OCI-LY3 (cell line): Measurements from ENCODE around the gene ALDH1L1.

Experiments used
- CTCF ChIP-seq: fragments of 200-600, 300-600 bp; sonication (generic); IDR thresholded peaks from 2 replicates; pipeline ENCODE4 v1.5.1; 2014; ENCODE audit warnings: antibody characterized with exemption, low read length, low read depth
- EZH2phosphoT487 ChIP-seq: fragments of 200-600 bp; shearing (Covaris generic); IDR thresholded peaks from 2 replicates; pipeline ENCODE4 v1.6.1; 2018; ENCODE audit warnings: antibody characterized with exemption, mixed run types, low read depth

- TF ChIP-seq CTCF, result no peak
- no peak for TF ChIP-seq EZH2phosphoT487
Measured at GRCh38 chr3:126085841-126086240, 94.5 kb downstream of the ALDH1L1 start.
